Fibroblast of the aortic adventitia (primary cell): ENCODE data around the gene SLC35G1. TPM values are rescaled to one million over a fixed set of nuclear protein-coding genes. Genes with fewer than 3 reads are reported as not detected.

Source experiments
- DNase-seq: peaks from one replicate; pipeline ENCODE4 v3.0.0-alpha.2; 2010; ENCODE audit warnings: low read depth
- H3K4me3 ChIP-seq: 2 replicates; pipeline ENCODE4 v1.5.1; 2011; ENCODE audit warnings: low read depth, mild to moderate bottlenecking, control low read depth, low read length, moderate library complexity
- CTCF ChIP-seq: IDR thresholded peaks from 2 replicates; pipeline ENCODE4 v1.5.1; 2011; ENCODE audit warnings: mild to moderate bottlenecking, low read length, control low read depth, inconsistent platforms; ENCODE audit not compliant: insufficient read depth
- total RNA-seq: library from RNA; depleted of rRNA; stranded (reverse); fragments of >200 nt; gene quantifications from 2 replicates; pipeline ENCODE4 v1.2.3, GENCODE V29; 2012; ENCODE audit warnings: low replicate concordance

Gene SLC35G1
- total RNA-seq, 1 donor, result 6.2 TPM

GRCh38 chr10:93907059-93907458 lies 13.3 kb downstream of the SLC35G1 start:
- no peak for TF ChIP-seq CTCF
- DNase-seq, result no peak
- no peak overlapping the region for H3K4me3 ChIP-seq

- DNase-seq, result no peak
- no peak for TF ChIP-seq CTCF
- H3K4me3 ChIP-seq, result no peak overlapping the region
Measured at GRCh38 chr10:93911866-93912265, 18.1 kb downstream of the SLC35G1 start.

GRCh38 chr10:93912444-93912843 lies 18.7 kb downstream of the SLC35G1 start:
- no peak for DNase-seq
- no peak overlapping the region for H3K4me3 ChIP-seq
- no peak for TF ChIP-seq CTCF

GRCh38 chr10:93913706-93914105 lies 19.9 kb downstream of the SLC35G1 start:
- DNase-seq, result no peak
- TF ChIP-seq CTCF, result no peak
- H3K4me3 ChIP-seq, result no peak overlapping the region

- no peak for DNase-seq
- no peak for TF ChIP-seq CTCF
- H3K4me3 ChIP-seq, result no peak overlapping the region
Measured at GRCh38 chr10:93915598-93915997, 21.8 kb downstream of the SLC35G1 start.

GRCh38 chr10:93916257-93917063 lies 22.7 kb downstream of the SLC35G1 start:
- peak; percentile 64 for TF ChIP-seq CTCF
- peak; percentile 67 for DNase-seq
- no peak overlapping the region for H3K4me3 ChIP-seq

GRCh38 chr10:93917064-93917391 lies 23.2 kb downstream of the SLC35G1 start:
- no peak for DNase-seq
- no peak for TF ChIP-seq CTCF
- H3K4me3 ChIP-seq, result no peak overlapping the region
